Natural killer cell (primary cell): ENCODE results near the gene ZSWIM4. TPM values are rescaled to one million over a fixed set of nuclear protein-coding genes. Genes with fewer than 3 reads are reported as not detected.
A peak's percentile ranks its signal among the peaks of the same experiment; 100 is the strongest.

ENCODE experiments used
- ATAC-seq, 3 donors: fragments of 150-1000 bp in 2 of 3; fragments of 200-7000 bp in 1 of 3; cut with Tn5 transposase; 1 replicate in 1 of 3; 2 replicates in 2 of 3; pipeline ENCODE4 v1.10.0; 2021; ENCODE audit warnings: mild to moderate bottlenecking in 2 of 3, moderate library complexity in 2 of 3
- DNase-seq, 2 donors: peaks; one replicate each; pipeline versions ENCODE4 v3.0.0 to v3.0.0-alpha.2; 2013 to 2021; ENCODE audit warnings: mixed read lengths in 1 of 2
- H3K27ac ChIP-seq: one replicate; pipeline ENCODE4 v1.5.1; 2013; ENCODE audit warnings: mild to moderate bottlenecking, low read length
- H3K27me3 ChIP-seq: one replicate; pipeline ENCODE4 v1.6.1; 2013; ENCODE audit warnings: low read length; ENCODE audit not compliant: control insufficient read depth, insufficient read depth
- H3K36me3 ChIP-seq: one replicate; pipeline ENCODE4 v1.6.1; 2013; ENCODE audit warnings: low read length; ENCODE audit not compliant: control insufficient read depth, insufficient read depth
- H3K4me1 ChIP-seq: one replicate; pipeline ENCODE4 v1.6.1; 2013; ENCODE audit warnings: low read length; ENCODE audit not compliant: control insufficient read depth, insufficient read depth
- H3K4me3 ChIP-seq: one replicate; pipeline ENCODE4 v1.5.1; 2013; ENCODE audit warnings: low read length
- H3K9me3 ChIP-seq: one replicate; pipeline ENCODE4 v1.6.1; 2013; ENCODE audit warnings: low read length; ENCODE audit not compliant: control insufficient read depth, insufficient read depth
- H3K27ac Mint-ChIP-seq, 2 donors: one replicate each; pipeline ENCODE4 v1.8.0; 2022; ENCODE audit warnings: mild to moderate bottlenecking in 2 of 2, mixed read lengths in 2 of 2, moderate library complexity in 1 of 2
- H3K27me3 Mint-ChIP-seq, 2 donors: one replicate each; pipeline ENCODE4 v1.8.0; 2022; ENCODE audit warnings: low read depth in 2 of 2, mixed read lengths in 2 of 2
- H3K36me3 Mint-ChIP-seq: one replicate; pipeline ENCODE4 v1.8.0; 2022; ENCODE audit warnings: mixed read lengths
- H3K4me1 Mint-ChIP-seq, 2 donors: one replicate each; pipeline ENCODE4 v1.8.0; 2022; ENCODE audit warnings: mixed read lengths in 2 of 2
- H3K4me3 Mint-ChIP-seq: one replicate; pipeline ENCODE4 v1.8.0; 2022; ENCODE audit warnings: mild to moderate bottlenecking, moderate library complexity, mixed read lengths
- H3K9me3 Mint-ChIP-seq, 2 donors: one replicate each; pipeline ENCODE4 v1.8.0; 2022; ENCODE audit warnings: mixed read lengths in 2 of 2
- CTCF ChIP-seq: fragments of 200-600 bp; IDR thresholded peaks from one replicate; pipeline ENCODE4 v1.8.0; 2022; ENCODE audit warnings: antibody characterized with exemption
- WGBS: methylation state at CpG from one replicate; pipeline ENCODE4 v1.1.7; 2013; ENCODE audit warnings: missing lambda C conversion rate; ENCODE audit not compliant: insufficient coverage; 5-methylcytosine and 5-hydroxymethylcytosine counted together
- intact Hi-C: fragments of 100-400 bp; cut with micrococcal nuclease; formaldehyde crosslinking; loops from one replicate; pipeline ENCODE4 v1.14.2; 2022
- total RNA-seq, 4 donors: library from RNA; stranded (reverse); fragments of 120-200 nt in 1 of 4; gene quantifications; one replicate each; pipeline versions ENCODE4 v1.2.3 to v1.2.4, GENCODE V29; 2013 to 2022

Gene ZSWIM4
- total RNA-seq, 3 donors from 2014 or later (not counting 1 experiment from before 2014, with no cell fraction given), result 5.8 to 5.9 (median 5.9) TPM

GRCh38 chr19:13770013-13770635 is 25.1 kb upstream of the ZSWIM4 start:
- intact Hi-C loops, result no loop called here
- H3K27ac ChIP-seq, result no peak overlapping the region
- H3K9me3 ChIP-seq, result no peaks in the 10 kb centered on the region
- no peak overlapping the region for H3K4me3 ChIP-seq
- H3K9me3 Mint-ChIP-seq, result no peaks in the 10 kb centered on the region
- no peaks in the 10 kb centered on the region for H3K27me3 Mint-ChIP-seq
- no peaks in the 10 kb centered on the region for H3K36me3 Mint-ChIP-seq
- peaks cover 16% of the 10 kb centered on the region for H3K36me3 ChIP-seq
- H3K27me3 ChIP-seq, result no peaks in the 10 kb centered on the region
- H3K4me1 ChIP-seq, result peaks cover 12% of the 10 kb centered on the region
- peaks cover 20 to 25% of the 10 kb centered on the region in 2 donors for H3K4me1 Mint-ChIP-seq
- TF ChIP-seq CTCF, result no peak
- H3K4me3 Mint-ChIP-seq, result no peak overlapping the region
- 93% methylated on average over 16 of the region's 16 CpGs for WGBS
- DNase-seq, result no peak
- ATAC-seq, result no peak
- H3K27ac Mint-ChIP-seq, result no peak overlapping the region

- Mint-ChIP-seq H3K36me3 (no peaks in the 10 kb centered on the region), H3K4me1 (peaks cover 19 to 28% of the 10 kb centered on the region in 2 donors), H3K27me3 (no peaks in the 10 kb centered on the region), H3K27ac (peak within 1 kb of the TSS; percentile 93 to 95), H3K4me3 (peak within 1 kb of the TSS; percentile 100), H3K9me3 (no peaks in the 10 kb centered on the region)
- no peak for TF ChIP-seq CTCF
- Histone ChIP-seq H3K27me3 (no peaks in the 10 kb centered on the region), H3K9me3 (no peaks in the 10 kb centered on the region), H3K36me3 (peaks cover 22% of the 10 kb centered on the region), H3K4me1 (peaks cover 14% of the 10 kb centered on the region), H3K27ac (peak within 1 kb of the TSS; percentile 63), H3K4me3 (peak within 1 kb of the TSS; percentile 63)
- intact Hi-C loops, result loop anchor here (1.0 kb wide), 1 partner anchor 21 kb away; the partner anchor contains the start of gene ZSWIM4
- WGBS, result under 1% methylated on average over 61 of the region's 61 CpGs
- ATAC-seq (peak; percentile 99 to 100 (median 99)), DNase-seq (peak; percentile 77 to 94)
Observed at GRCh38 chr19:13774217-13775191, 20.7 kb upstream of the ZSWIM4 start, which contains the start of gene C19orf53. TSS of gene C19orf53 (plus strand) at chr19:13774456. CDS start at chr19:13774478, 22 bp downstream.

- Histone ChIP-seq H3K4me3 (no peak overlapping the region), H3K9me3 (no peaks in the 10 kb centered on the region), H3K27me3 (no peaks in the 10 kb centered on the region), H3K36me3 (peaks cover 17% of the 10 kb centered on the region), H3K27ac (no peak overlapping the region), H3K4me1 (peaks cover 14% of the 10 kb centered on the region)
- ATAC-seq (no peak), DNase-seq (no peak)
- intact Hi-C loops, result no loop called here
- Mint-ChIP-seq H3K4me3 (no peak overlapping the region), H3K27ac (no peak overlapping the region), H3K9me3 (no peaks in the 10 kb centered on the region), H3K27me3 (no peaks in the 10 kb centered on the region), H3K36me3 (no peaks in the 10 kb centered on the region), H3K4me1 (peaks cover 19 to 28% of the 10 kb centered on the region in 2 donors)
- TF ChIP-seq CTCF, result no peak
- 94% methylated on average over 9 of the region's 9 CpGs for WGBS
Observed at GRCh38 chr19:13778398-13778797, 16.8 kb upstream of the ZSWIM4 start.
